CD1c-positive myeloid dendritic cell (primary cell): Measurements from ENCODE around the gene TTF2.

ENCODE experiments used
- DNase-seq: peaks from one replicate; pipeline ENCODE4 v3.0.0-alpha.2; 2016; ENCODE audit errors: extremely low spot score

TTF2 gene

GRCh38 chr1:117120774-117121588, 60.9 kb downstream of the TTF2 start:
- no peak for DNase-seq

GRCh38 chr1:117121589-117122329, 61.6 kb downstream of the TTF2 start, which contains the start of gene TRIM45:
TSS of gene TRIM45 (minus strand) at chr1:117121749. CDS start at chr1:117121201, 548 bp downstream.
- DNase-seq = peak; percentile 97

- DNase-seq = no peak
Observed at GRCh38 chr1:117122330-117123025, 62.4 kb downstream of the TTF2 start.

- no peak for DNase-seq
Observed at GRCh38 chr1:117123274-117123673, 63.1 kb downstream of the TTF2 start.

GRCh38 chr1:117124661-117125060, 64.5 kb downstream of the TTF2 start:
- DNase-seq = no peak

GRCh38 chr1:117127795-117128194, 67.7 kb downstream of the TTF2 start:
- DNase-seq = no peak

- DNase-seq = peak; percentile 50
Observed at GRCh38 chr1:117128323-117129079, 68.4 kb downstream of the TTF2 start.

GRCh38 chr1:117130526-117130925, 70.4 kb downstream of the TTF2 start:
- no peak for DNase-seq

GRCh38 chr1:117135329-117135728, 75.2 kb downstream of the TTF2 start:
- DNase-seq = no peak

- DNase-seq = no peak
Observed at GRCh38 chr1:117136749-117137148, 76.6 kb downstream of the TTF2 start.

GRCh38 chr1:117137281-117137855, 77.2 kb downstream of the TTF2 start:
- DNase-seq = no peak

- no peak for DNase-seq
Observed at GRCh38 chr1:117138106-117138505, 78.0 kb downstream of the TTF2 start.

GRCh38 chr1:117138561-117138960, 78.4 kb downstream of the TTF2 start:
- DNase-seq = no peak

GRCh38 chr1:117142200-117142599, 82.1 kb downstream of the TTF2 start:
- no peak for DNase-seq

- DNase-seq = no peak
Observed at GRCh38 chr1:117143172-117143571, 83.0 kb downstream of the TTF2 start.

- no peak for DNase-seq
Observed at GRCh38 chr1:117143871-117144270, 83.7 kb downstream of the TTF2 start.

- no peak for DNase-seq
Observed at GRCh38 chr1:117146072-117146471, 85.9 kb downstream of the TTF2 start.

- no peak for DNase-seq
Observed at GRCh38 chr1:117146575-117147340, 86.6 kb downstream of the TTF2 start.

GRCh38 chr1:117147341-117147831, 87.3 kb downstream of the TTF2 start:
- DNase-seq = no peak

- DNase-seq = no peak
Observed at GRCh38 chr1:117147856-117148588, 87.9 kb downstream of the TTF2 start.
